Right renal cortex interstitium (tissue), 3 donors: Measurements from ENCODE around the gene CRABP2. TPM values are rescaled to one million over a fixed set of nuclear protein-coding genes. Genes with fewer than 3 reads are reported as not detected.

Source experiments
- DNase-seq, 3 donors: peaks; one replicate each; pipeline ENCODE4 v3.0.0-alpha.2; 2013; ENCODE audit warnings: low read depth in 3 of 3, low spot score in 2 of 3
- polyA plus RNA-seq, 3 donors: library from polyadenylated mRNA; unstranded; fragments of 120-200 nt; gene quantifications; one replicate each; pipeline ENCODE4 v1.2.1, GENCODE V29; 2013; ENCODE audit not compliant: insufficient read length in 3 of 3

CRABP2 gene
- polyA plus RNA-seq, 3 donors: 78.4 to 87.5 (median 86.4) TPM

DNA sequence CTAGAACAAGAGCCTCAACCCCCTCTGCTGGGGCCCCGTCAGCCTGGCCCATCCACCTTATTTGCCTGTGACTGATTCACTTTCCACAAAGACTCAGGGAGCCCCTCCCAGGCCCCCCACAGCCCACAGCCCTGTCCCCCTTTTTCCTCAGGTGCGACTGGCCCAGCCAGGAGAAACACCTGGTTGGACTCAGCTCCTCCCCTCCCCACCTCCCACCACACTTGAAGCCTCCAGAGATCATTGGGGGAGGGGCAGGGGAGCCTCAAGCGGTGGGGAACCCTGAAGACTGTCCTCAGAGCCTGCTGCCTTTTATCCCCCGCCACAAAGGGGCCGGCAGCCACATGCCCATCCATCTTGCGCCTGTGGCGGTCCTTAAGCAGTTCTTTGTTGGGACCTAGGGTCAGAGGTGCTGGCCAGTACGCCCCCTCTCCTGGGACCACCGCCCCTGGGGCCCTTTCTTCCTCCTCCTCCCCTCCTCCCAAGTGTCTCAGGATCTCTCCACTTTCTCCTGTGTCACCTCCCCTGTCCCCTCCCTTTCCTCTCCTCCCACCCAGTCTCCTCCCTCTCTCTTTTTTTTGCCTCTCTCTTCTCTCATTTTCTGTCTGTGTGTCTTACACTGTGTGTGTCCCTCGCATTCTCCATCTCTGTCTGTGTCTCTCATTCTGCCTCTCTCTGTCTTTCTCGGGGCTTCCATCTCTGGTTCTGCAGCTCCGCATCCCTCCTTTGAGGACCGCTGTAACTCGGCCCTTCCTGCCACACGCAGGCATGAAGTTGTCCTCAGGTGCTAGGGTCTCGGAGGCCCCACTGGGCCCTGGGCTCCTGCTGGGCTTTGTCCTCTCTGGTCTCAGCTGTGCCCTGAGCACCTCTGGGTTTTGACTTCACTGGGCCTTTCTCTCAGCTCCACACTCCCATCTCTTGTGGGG is 12.2 kb downstream of the CRABP2 start:
- DNase-seq: no peak

DNA sequence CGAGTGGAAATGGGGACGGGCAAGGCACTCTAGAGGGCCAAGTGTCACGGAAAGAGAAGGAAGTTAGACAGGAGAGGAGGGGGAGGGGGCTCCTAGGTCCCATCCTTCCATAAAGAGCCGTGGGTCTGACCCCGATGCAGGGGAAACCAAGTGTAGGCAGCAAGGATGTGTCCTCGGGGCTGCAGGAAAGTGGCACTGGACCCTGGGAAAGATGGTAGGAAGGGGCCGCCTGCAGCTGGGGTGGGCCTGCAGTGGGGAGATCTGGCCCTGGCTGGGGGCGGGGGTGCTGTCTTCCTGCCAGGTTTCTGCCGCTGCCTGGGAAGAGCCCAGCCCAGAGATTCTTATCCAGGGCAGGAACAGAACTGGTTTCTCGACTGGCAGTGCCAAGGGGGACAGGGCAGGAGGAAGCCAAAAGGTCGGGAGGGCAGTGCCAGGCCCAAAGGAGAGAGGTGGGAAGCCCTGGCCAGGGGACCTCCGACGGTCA is 12.9 kb downstream of the CRABP2 start:
- DNase-seq: no peak

DNA sequence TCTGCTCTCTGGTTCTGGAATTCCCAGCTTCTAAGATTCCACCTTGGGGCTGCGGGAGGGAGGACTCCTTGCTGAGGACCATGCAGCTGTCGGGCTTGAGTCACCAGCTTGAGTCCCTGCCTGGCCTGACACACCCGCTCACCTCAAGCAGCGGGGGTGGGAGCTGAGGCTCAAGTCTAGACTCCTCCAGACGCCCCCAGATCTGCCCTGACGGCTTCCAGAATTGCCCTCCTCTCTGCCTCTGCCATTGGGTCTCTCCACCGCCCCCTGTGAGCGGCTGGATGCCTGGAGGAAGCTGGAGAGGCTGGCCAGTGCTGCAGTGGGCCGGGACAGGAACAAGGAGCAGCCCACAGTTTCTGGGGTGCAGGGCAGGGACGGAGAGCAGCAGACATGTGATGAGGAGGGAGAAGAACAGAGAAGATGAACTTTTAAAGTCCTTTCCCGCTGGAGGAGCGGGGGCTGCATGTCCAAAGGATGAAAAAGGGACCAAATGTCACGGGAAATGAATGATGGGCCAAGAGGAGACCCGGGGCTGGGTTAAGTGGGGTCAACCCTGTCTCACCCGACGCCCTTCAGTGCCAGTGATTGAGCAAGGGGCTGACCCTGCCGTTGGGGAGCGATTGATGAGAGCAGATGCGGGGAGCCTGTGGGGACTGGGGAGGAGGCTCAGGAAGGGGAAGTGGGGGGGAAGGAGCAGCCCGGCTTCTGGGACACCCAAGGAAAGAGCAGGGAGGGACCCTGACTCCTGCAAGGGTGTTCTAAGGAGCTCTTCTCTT is 13.5 kb downstream of the CRABP2 start:
- no peak for DNase-seq

DNA sequence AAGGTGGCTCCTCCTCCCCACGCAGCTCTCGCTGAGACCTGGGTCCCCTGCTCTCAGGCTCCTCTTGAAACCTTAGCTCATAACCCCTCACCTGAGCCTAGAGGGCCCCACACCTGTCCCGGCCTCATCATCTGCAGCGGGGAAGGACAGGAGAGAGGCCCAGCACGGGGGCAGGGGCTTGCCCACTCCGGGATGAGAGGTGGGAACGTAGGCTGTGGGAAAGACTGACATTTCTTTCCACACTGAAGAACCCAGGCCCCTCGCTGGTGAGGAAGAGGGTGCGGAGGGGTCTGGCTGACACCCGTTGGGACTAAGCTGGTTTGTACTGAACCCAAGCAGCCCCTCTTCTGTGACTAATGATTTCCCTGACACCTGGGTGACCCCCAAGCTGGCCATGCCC is 14.2 kb downstream of the CRABP2 start:
- no peak for DNase-seq

DNA sequence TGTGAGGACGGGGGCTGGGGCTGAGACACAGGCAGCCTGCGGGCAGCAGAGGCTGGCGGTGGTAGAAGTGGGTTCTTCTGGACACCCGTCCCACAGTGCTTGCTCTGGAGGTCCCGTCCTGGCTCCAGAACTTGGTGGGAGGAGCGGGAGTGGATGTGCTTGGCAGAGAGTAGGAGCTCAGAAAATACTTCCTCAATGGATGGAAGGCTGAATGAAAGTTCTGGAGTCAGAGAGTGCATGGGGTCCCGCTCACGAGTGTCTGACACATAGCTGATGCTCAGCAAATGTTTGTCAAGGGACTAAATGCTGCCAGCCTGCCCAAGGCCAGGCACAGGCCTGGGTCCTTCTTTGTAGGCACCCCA is 14.7 kb downstream of the CRABP2 start:
- no peak for DNase-seq

DNA sequence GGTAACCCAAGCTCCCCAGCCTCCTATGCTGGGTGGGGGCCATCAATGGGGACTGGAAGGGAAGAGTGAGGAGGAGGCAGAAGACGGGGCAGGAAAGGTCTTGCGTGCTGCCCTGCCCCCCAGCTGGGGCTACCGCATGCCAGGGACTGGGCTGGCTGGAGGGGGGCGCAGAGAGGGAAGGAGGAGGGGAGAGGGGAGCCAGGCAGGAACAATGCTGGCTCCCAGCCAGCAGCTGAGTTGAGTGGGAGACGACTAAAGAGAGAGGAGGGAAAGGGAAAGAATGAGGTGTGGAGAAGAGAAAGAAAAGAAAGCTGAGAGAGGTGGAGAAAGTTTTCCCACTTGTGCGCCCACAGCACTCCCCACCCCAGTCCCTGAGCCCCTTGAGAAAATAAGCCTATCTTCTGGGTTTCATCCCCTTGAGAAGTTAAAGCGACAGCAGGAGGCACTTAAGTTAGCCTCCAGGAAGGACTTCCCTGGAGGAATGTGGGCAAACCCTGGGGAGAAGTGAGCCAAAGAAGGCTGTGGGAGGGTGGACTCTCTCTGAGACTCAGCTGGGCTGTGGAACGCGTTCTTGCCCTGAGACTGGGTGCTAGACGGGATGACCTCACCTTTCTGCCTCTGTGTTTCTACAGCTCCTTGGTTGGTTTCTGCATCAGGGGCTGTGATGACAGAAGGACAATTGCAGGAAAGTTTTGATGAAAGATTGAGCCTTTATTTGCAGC is 15.3 kb downstream of the CRABP2 start:
- no peak for DNase-seq

DNA sequence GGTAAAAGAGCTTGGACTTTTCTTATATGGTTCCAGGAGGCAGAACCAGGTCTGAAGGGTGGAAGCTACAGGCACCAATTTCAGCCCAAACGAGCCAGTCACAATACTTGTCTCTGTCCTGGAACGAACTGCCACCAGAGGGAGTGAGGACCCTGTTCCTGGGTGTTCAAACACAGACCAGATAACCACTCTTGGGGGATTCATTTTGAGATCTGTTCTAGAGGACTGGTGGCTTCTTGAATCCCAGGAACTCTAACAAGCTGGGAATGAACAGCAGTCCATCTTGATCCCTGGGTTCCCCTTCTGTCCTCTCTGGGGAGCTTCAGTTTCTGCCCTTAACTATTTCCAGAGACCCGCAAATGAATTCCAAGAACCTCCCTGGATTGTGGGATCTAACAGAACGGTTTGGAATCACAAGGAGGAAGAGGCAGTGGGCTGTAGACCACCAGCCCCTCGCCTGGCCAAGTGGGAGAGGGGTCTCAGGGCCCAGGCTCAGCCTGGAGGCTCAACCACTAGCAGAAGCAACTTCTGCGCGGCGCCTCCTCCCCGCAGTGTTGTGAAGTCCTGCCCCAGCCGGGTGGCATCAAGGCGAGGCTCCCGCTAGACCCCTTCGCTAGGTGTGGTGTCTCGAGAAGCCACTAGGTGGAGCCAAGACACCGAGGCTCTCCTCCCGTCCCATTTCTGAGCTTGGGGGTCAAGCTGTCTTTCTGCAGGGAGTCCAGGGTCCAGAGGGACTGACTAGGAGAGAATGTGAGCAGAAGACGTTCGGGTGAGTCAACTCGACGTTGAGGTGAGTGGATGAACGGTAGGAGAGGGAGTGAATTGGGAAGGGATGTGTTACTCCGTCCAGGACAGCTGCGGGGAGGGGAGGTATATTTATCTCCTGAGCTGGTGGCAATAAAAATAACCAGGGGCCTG is 16.1 kb downstream of the CRABP2 start:
- peak in 2 of 3 donors; percentile 79 to 85 for DNase-seq

DNA sequence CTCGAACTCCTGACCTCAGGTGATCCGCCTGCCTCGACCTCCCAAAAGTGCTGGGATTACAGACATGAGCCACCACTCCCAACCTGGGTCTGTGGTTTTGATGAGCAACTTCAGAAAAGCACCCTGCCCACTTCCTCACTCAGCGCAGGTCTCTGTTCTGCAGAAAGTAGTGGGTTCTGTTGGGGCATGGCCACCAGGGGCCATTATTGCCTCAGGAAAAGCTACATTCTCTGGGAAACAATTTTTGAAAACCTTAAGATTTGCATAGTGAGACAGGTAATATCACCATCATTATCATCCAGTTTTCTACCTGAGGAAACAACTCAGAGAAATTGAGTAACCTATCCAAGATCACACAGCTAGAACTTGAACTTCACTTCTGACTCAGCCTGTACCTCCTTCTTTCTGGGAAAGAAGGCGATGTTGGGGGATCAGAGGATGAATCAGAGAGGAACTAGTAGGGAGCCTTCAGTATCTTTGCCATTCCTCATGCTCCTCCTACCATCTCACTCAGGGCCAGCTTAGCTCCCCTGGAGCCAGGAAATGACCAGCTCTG is 21.1 kb downstream of the CRABP2 start:
- DNase-seq: no peak

DNA sequence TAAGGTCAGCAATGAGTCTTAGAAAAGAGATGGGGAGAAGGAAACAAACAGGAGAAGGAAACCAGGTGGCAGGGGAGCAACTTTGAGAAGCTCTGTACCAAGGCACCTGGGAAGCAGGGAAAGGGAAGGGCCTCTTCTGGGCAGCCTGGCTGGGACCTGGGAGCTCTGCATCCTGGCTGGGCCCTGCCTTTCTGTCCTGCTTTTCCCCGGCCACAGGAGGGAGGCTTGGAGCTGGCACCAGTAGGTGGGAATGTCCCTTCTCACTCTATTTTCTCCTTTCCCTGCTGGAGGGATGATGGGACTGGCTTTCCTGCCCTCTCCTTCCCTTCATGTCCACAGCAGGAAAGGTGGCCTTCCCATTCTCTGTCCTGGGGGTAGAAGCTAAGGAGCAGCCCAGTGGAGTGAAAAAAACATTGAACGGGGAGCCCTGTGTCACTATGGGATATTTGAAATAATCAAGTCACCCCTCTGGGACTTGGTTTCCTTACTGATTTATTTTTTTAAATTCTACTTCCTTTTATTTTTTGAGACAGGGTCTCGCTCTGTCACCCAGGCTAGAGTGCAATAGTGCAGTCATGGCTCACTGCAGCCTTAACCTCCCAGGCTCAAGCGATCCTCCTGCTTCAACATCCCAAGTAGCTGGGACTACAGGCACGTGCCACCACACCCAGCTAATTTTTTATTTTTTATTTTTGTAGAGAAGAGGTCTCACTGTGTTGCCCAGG is 23.1 kb downstream of the CRABP2 start:
- no peak for DNase-seq

DNA sequence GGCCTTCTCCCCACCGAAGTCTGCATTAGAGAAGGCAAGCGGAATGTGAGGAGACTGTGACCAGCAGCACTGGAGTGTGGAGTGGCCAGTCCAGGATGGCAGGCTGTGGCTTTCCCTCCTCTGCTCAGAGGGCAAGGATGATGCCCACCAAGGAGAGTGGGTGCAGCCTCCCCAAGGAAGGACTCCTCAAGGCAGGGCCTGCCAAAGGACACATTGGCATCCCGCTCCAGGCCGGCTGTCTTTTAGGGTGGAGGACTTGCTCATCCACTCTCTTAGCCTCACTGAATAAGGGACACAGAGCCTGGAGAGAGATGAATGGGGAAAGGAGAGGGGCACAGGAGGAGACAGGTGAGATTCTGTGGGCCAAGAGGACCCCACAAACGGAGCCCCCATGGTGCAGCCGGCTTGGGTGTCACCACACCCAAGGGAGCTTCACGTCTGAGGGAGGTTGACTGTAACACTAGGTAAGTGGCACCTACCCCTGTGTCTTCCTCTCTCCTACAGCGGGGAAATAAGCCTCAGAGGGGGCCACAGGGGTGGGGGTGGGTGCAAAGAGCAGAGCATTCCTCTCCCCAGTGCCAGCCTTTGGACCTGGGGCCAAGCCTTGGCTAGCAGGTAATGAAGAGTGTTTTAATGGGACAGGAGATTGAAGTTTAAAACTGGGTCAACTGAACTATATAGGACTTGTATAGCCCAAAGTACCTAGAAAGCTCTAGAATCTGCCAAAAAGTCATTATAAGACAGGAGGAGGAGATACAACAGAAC is 24.0 kb downstream of the CRABP2 start:
- DNase-seq: no peak

DNA sequence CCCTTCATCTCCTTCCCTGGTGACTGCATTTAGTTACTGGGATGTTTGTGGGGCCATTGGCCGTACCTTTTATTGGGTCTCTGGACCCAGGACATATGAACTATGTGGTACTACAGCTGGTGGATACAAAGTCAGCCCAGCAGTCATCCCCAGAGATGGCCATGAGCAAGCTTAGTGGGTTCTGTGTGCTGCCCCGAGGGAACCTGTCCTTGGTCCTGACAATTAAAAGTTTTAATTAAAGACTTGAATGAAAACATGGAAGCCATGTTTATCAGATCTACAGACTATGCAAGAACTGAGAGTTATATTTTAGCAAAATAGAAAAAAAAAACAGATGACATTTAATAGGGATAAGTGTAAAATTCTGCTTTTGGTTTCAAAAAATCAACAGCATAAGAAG is 25.3 kb downstream of the CRABP2 start:
- no peak for DNase-seq

DNA sequence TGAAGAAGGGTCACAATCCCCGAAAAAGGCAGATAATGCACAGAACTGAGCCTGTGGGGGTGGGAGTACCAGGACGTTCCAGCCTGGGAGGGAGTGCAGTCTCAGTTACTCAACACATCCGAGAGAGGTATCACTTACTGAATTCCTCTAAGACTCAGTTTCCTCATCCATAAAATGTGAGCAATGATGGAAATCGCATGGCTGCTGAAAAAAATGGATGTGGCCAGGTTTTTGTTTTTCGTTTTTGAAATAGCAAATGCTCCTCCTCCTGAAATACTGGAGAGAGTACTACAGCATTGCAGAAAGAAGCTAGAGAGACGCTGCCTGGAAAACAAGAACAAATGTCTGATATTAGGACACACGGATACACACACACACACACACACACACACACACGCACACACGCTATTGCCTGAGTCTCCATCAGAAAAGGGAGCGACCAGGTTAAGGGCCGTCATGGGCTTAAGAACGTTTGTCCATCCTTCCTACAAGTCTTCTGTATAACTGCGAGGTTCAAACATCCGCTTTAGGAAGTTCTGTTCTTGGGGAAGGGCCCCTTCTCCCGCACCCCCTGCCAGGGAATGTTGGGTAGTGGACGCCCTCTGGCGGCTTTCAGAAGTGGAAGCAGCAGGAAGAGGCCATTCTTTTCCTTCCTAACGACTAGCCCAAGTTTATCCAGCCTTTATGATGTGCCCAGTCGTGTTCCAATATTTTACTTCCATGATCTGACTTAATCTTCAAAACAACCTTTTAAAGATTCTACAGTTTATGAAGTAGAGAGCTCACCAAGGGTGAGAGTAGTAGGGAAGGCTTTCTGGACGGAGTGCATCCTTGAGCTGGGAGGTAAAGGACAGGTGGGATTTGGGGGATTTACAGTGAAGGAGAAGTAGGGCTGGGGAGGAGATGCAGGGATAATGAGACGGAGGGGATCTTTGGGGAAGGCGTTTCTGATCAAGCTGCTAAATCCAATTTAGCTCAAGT is 27.5 kb downstream of the CRABP2 start:
- DNase-seq: no peak

DNA sequence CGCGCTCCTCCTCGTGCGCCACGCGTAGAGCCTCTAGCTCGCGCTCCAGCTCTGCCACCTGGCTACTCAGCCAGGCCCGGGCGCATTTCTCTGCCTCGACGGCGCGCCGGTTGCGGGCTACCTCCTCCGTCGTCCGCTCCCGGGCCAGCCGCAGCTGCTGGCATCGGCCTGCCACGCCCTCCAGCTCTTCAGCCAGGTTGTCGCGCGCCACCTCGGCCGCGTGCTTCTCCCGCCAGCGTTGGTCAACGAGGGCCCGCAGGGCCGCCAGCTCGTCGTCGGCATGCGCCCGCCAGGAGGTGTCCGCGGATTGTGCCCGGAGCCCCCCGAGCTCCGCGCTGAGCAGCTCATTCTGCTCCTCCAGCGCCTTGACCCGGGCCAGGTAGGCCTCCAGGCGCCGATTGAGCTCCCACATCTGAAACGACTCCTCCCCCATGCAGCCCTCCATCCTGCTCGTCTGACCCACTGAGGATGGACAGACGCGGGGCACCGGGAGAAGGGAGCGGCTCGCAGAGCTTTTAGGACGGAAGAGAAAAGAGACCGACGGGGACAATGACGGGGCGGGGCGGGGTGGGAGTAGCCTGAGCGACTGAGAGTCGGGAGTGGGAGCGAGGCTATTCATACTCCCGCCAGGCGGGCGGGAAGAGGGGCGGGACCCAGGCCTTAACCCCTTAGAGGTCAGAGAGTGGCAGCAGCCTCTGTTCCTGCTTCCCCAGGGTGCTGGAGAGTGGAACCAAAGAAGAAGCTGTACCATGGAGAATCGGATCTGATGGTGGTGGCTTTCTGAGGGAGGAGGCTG is 28.4 kb downstream of the CRABP2 start, which contains the start of gene NES:
NES (minus strand) TSS at position 588 of the 796 bp plus-strand sequence; CDS start at position 445, 143 bp downstream.
- DNase-seq: no peak

DNA sequence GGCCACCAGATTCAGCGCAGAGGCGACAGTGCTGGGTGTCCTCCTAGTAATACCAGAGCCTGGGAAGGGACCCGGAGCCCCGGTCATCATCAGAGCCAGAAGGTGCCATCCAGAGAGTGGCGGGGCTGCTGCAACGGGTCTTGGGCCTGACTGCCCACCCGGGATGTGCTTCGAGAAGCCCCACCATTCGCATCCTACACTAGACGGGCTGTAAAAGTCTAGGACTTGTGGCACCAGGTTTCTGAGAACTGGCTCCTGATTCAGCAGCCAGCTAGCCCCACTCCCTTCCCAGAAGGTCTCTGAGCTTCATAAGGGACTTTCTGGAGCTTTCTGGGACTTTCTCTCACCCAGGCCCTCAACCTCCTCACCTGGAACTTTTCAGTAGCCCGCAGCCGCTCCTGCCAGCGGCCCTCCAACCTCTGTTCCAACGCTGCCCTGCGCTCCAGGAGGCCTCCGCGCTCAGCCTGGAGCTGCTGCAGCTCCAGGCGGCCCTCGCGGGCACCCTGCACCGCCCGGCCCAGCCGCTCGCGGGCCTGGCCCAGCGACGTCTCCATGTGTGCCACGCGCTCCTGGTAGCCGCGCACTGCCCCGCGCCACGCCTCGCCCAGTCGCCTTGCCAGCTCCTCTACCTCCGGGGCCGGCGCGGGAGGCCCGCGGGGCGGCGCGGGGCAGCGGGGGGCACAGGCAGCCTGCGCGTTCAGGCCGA is 29.1 kb downstream of the CRABP2 start:
- no peak for DNase-seq
